Panc1 (cell line): ENCODE measurements around the gene FGL2. TPM values are rescaled to one million over a fixed set of nuclear protein-coding genes. Genes with fewer than 3 reads are reported as not detected.

ENCODE experiments used
- ATAC-seq: fragments of 200-7000 bp; cut with Tn5 transposase; 2 replicates; pipeline ENCODE4 v1.9.1; 2020; ENCODE audit warnings: mild to moderate bottlenecking, moderate library complexity
- BruUV-seq: library from RNA; stranded (reverse); fragments of 400-500 nt; replicated peaks from 2 replicates; lab custom pipeline; 2021; lab: Mats Ljungman, UMichigan
- CTCF ChIA-PET: fragments of 300-600 bp; sonication (Branson Sonifier 250); formaldehyde crosslinking; loops from one replicate; lab custom pipeline; 2022; ENCODE audit warnings: antibody characterized with exemption; lab: Charles Lee
- POLR2A ChIA-PET: fragments of 300-600 bp; sonication (Branson Sonifier 250); formaldehyde crosslinking; loops from one replicate; lab custom pipeline; 2022; ENCODE audit warnings: antibody characterized with exemption; lab: Charles Lee
- DNase-seq: peaks from one replicate; pipeline ENCODE4 v3.0.0-alpha.2; 2010; ENCODE audit warnings: low read depth, low spot score
- H3K27ac ChIP-seq: 2 replicates; pipeline ENCODE4 v1.5.1; 2011; ENCODE audit warnings: mild to moderate bottlenecking, low read length, inconsistent platforms
- H3K27me3 ChIP-seq: fragments of 200-500 bp; sonication (Bioruptor generic); 2 replicates; pipeline ENCODE4 v1.6.0; 2014; ENCODE audit warnings: low read length, inconsistent platforms; ENCODE audit not compliant: control insufficient read depth, insufficient read depth
- H3K36me3 ChIP-seq: fragments of 200-500 bp; sonication (Bioruptor generic); 2 replicates; pipeline ENCODE4 v1.5.1; 2014; ENCODE audit warnings: inconsistent platforms, mild to moderate bottlenecking, low read length, moderate library complexity; ENCODE audit not compliant: control insufficient read depth, insufficient read depth
- H3K4me1 ChIP-seq: 2 replicates; pipeline ENCODE4 v1.5.1; 2011; ENCODE audit warnings: inconsistent platforms, mild to moderate bottlenecking, low read length, moderate library complexity; ENCODE audit not compliant: control insufficient read depth, insufficient read depth
- H3K4me3 ChIP-seq, 2 experiments: 2 replicates each; pipeline ENCODE4 v1.5.1; 2011 to 2012; ENCODE audit warnings: low read depth in 2 of 2, low read length in 2 of 2, mild to moderate bottlenecking in 2 of 2, inconsistent platforms in 1 of 2, moderate library complexity in 1 of 2
- H3K9me3 ChIP-seq: fragments of 200-500 bp; sonication (Bioruptor generic); 2 replicates; pipeline ENCODE4 v1.5.1; 2014; ENCODE audit warnings: low read depth, mild to moderate bottlenecking, inconsistent platforms, low read length, moderate library complexity; ENCODE audit not compliant: control insufficient read depth, insufficient read depth
- POLR2AphosphoS5 ChIP-seq: IDR thresholded peaks from 2 replicates; pipeline ENCODE4 v1.6.1; 2012; ENCODE audit warnings: mild to moderate bottlenecking, low read depth, low read length, moderate library complexity
- SIN3A ChIP-seq: IDR thresholded peaks from 2 replicates; pipeline ENCODE4 v1.6.1; 2012; ENCODE audit warnings: low read depth, mild to moderate bottlenecking, low read length, moderate library complexity, borderline replicate concordance; ENCODE audit not compliant: insufficient read depth
- TCF7L2 ChIP-seq: IDR thresholded peaks from 2 replicates; pipeline ENCODE4 v1.6.1; 2011; ENCODE audit warnings: mild to moderate bottlenecking, low read depth, low read length, inconsistent platforms
- in situ Hi-C: cut with HindIII; loops from 2 replicates; pipeline ENCODE4 v1.10.0; 2016; ENCODE audit warnings: low sequenced_read_pairs, low pct_unique_long_range_greater_than_20kb
- intact Hi-C: fragments of 100-400 bp; cut with micrococcal nuclease; formaldehyde crosslinking; loops from one replicate; pipeline ENCODE4 v1.10.0; 2022; ENCODE audit not compliant: unreplicated experiment
- total RNA-seq: library from RNA; stranded (reverse); gene quantifications from one replicate; pipeline ENCODE4 v1.2.1, GENCODE V29; 2021; ENCODE audit not compliant: unreplicated experiment
- TF ChIP-seq, protein P1 (sequence below): fragments of 450-650 bp; IDR thresholded peaks from 2 replicates; pipeline ENCODE4 v1.5.1; 2017; ENCODE audit warnings: mild to moderate bottlenecking
- TF ChIP-seq, protein P2 (sequence below), 2 experiments: IDR thresholded peaks; 2 replicates each; pipeline ENCODE4 v1.6.1; 2011 to 2012; ENCODE audit warnings: low read depth in 2 of 2, control low read depth in 1 of 2, low read length in 1 of 2, mild to moderate bottlenecking in 1 of 2, moderate library complexity in 1 of 2; ENCODE audit not compliant: insufficient read depth in 1 of 2

FGL2 gene
- total RNA-seq, 1 experiment from 2014 or later = not detected

DNA sequence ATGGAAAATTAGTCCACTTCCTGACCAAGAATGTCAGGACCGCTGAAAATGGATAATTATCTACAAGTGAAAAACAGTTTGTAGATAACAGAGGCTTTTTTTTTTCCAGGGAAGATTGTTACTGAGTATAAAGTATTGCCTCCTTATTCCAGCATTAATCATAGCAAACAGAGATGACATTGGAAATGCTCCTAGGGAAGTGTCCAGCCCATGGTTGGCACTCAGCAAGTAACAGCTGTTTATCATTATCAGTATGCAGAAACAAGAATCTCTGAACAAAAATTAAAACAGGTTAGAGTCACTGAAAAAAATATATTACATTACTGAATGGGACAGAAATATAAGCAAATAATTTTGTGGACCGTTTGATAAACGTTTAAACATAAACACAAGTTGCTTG lies 14.6 kb downstream of the FGL2 start:
- BruUV-seq = no TSS peak

DNA sequence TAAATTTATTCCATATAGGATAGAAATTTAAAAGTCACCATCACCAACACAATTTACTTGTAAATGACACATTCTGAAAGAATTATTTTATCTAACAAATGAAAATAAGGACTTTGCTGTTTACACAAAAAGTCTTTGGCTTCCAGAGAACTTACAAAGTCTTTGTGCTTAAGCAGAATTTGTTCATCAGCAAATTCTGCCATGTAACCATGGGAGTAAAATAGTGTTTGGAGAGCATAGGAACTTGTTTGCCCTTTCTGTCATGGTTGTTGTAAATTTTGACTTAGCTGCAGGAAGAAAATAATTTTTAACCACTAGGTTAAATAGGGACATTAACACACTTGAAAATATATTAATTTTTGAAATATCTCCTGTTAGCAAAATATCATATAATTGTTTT lies 15.2 kb downstream of the FGL2 start:
- no peaks in the 10 kb centered on the region for H3K4me1 ChIP-seq
- DNase-seq (no peak), ATAC-seq (no peak)
- TF ChIP-seq, protein P1, sequence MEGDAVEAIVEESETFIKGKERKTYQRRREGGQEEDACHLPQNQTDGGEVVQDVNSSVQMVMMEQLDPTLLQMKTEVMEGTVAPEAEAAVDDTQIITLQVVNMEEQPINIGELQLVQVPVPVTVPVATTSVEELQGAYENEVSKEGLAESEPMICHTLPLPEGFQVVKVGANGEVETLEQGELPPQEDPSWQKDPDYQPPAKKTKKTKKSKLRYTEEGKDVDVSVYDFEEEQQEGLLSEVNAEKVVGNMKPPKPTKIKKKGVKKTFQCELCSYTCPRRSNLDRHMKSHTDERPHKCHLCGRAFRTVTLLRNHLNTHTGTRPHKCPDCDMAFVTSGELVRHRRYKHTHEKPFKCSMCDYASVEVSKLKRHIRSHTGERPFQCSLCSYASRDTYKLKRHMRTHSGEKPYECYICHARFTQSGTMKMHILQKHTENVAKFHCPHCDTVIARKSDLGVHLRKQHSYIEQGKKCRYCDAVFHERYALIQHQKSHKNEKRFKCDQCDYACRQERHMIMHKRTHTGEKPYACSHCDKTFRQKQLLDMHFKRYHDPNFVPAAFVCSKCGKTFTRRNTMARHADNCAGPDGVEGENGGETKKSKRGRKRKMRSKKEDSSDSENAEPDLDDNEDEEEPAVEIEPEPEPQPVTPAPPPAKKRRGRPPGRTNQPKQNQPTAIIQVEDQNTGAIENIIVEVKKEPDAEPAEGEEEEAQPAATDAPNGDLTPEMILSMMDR = no peak
- TF ChIP-seq, protein P2, sequence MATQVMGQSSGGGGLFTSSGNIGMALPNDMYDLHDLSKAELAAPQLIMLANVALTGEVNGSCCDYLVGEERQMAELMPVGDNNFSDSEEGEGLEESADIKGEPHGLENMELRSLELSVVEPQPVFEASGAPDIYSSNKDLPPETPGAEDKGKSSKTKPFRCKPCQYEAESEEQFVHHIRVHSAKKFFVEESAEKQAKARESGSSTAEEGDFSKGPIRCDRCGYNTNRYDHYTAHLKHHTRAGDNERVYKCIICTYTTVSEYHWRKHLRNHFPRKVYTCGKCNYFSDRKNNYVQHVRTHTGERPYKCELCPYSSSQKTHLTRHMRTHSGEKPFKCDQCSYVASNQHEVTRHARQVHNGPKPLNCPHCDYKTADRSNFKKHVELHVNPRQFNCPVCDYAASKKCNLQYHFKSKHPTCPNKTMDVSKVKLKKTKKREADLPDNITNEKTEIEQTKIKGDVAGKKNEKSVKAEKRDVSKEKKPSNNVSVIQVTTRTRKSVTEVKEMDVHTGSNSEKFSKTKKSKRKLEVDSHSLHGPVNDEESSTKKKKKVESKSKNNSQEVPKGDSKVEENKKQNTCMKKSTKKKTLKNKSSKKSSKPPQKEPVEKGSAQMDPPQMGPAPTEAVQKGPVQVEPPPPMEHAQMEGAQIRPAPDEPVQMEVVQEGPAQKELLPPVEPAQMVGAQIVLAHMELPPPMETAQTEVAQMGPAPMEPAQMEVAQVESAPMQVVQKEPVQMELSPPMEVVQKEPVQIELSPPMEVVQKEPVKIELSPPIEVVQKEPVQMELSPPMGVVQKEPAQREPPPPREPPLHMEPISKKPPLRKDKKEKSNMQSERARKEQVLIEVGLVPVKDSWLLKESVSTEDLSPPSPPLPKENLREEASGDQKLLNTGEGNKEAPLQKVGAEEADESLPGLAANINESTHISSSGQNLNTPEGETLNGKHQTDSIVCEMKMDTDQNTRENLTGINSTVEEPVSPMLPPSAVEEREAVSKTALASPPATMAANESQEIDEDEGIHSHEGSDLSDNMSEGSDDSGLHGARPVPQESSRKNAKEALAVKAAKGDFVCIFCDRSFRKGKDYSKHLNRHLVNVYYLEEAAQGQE (IDR thresholded peaks at IDR 0.05; ENCODE audit: insufficient read depth in 1 of 2, low read depth in 2 of 2, low read length in 1 of 2) = no peak
- TF ChIP-seq POLR2AphosphoS5 (no peak), SIN3A (no peak), TCF7L2 (no peak)
- CTCF ChIA-PET = no interaction called here
- no peaks in the 10 kb centered on the region for H3K36me3 ChIP-seq
- BruUV-seq = no TSS peak
- H3K9me3 ChIP-seq = no peaks in the 10 kb centered on the region
- no peaks in the 10 kb centered on the region for H3K27me3 ChIP-seq
- no peak overlapping the region for H3K27ac ChIP-seq
- POLR2A ChIA-PET = no interaction called here
- no peak overlapping the region for H3K4me3 ChIP-seq
- intact Hi-C loops = loop anchor here (10.0 kb wide), 1 partner anchor 60 kb away; the partner anchor contains the start of gene CCDC146
- in situ Hi-C loops = no loop called here

More for the DNA sequence above, 14.6 kb downstream of the FGL2 start:
- in situ Hi-C loops (no loop called here), intact Hi-C loops (loop anchor here (10.0 kb wide), 1 partner anchor 60 kb away; the partner anchor contains the start of gene CCDC146)
- Histone ChIP-seq H3K4me3 (no peak overlapping the region), H3K9me3 (no peaks in the 10 kb centered on the region), H3K27ac (no peak overlapping the region), H3K4me1 (no peaks in the 10 kb centered on the region), H3K27me3 (no peaks in the 10 kb centered on the region), H3K36me3 (no peaks in the 10 kb centered on the region)
- no peak for ATAC-seq
- ChIA-PET CTCF (no interaction called here), POLR2A (no interaction called here)
- TF ChIP-seq, protein P1 = no peak
- TF ChIP-seq SIN3A (no peak), POLR2AphosphoS5 (no peak), TCF7L2 (no peak)
- TF ChIP-seq, protein P2 (IDR thresholded peaks at IDR 0.05; ENCODE audit: insufficient read depth in 1 of 2, low read depth in 2 of 2, low read length in 1 of 2) = no peak
- DNase-seq = no peak
